Glomerular visceral epithelial cell (primary cell): ENCODE data around the gene RSPRY1.
"Not testable (repeated sequence)": the region's sequence is repeated elsewhere in the genome, so short reads cannot be mapped to it uniquely, and the experiment has no call there.

Experiments used
- DNase-seq: peaks from one replicate; pipeline ENCODE4 v3.0.0-alpha.2; 2016; ENCODE audit errors: extremely low spot score

Gene RSPRY1

DNA sequence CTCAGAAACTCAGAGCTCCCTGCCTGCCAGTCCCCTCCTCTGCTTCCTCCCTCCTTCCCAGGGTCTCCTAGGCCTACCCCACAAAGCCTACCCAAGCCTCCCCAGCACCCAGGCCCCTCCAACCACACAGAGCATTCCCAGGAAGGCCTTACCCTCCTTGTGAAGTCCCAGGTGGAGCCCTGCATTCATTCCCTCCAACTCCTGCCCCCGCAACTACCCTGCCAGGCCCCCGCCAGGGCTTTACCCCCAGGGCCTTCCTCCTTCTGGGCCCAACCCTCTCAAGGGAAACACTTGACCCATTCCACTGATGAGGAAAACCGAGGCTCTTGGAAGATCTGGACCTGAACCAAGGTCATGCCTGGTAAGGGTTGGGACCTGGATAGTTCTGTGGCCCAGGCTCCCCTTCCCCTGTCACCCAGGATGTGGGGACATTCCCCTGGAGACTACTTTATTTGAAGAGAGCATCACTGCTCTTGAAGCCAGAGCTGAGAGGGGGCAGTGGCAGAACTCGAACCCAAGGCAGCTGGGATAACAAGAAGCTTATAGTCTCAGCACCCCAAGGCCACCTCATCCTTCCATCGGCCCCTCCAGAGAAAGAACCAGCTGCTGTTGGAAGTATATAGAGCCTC is 85.9 kb downstream of the RSPRY1 start:
- no peak for DNase-seq

DNA sequence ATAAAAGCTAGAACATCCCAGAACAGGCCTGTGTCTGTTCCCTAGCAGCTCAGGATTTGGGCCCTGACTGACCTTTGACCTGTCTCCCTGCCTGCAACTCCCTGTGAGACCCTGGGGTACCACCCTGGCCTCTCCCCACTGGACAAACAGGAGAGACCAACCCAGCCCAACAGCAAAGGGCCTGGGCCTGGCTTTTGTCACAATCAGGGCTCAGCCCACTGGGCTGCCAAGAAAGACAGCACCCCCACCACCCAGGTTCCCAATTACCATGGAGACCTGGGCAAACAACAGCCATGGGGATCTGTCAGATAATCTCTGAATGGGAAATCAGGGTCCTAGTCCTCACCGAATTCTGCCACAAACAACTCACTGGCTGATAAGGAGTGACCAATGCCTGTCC is 87.2 kb downstream of the RSPRY1 start:
- DNase-seq: no peak

DNA sequence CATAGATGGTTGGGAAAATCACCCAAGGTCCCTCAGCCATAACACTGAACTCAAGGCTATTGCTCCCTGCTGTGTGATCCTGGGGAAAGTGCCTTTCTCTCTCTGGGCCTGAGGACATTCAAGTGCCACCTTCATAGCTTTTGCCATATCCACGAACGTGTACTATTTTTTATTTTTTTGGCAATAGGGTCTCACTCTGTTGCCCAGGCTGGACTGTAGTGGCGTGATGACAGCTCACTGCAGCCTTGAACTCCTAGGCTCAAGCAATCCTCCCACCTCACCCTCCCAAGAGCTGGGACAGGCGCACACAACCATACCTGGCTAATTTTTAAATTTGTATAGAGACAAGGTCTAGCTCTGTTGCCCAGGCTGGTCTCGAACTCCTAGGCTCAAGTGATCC is 87.7 kb downstream of the RSPRY1 start:
- no peak for DNase-seq

DNA sequence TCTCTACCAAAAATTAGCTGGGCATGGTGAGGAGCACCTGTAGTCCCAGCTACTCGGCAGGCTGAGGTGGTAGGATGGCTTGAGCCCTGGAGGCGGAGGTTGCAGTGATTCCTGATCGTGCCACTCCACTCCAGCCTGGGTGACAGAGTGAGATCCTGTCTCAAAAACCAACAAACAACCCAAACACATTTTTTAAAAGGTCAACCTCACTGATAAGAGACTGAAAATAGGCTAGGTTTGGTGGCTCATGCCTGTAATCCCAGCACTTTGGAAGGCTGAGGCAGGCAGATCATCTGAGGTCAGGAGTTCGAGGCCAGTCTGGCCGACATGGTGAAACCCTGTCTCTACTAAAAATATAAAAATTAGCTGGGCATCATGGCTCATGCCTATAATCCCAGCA is 89.8 kb downstream of the RSPRY1 start:
- DNase-seq: not testable (repeated sequence)

DNA sequence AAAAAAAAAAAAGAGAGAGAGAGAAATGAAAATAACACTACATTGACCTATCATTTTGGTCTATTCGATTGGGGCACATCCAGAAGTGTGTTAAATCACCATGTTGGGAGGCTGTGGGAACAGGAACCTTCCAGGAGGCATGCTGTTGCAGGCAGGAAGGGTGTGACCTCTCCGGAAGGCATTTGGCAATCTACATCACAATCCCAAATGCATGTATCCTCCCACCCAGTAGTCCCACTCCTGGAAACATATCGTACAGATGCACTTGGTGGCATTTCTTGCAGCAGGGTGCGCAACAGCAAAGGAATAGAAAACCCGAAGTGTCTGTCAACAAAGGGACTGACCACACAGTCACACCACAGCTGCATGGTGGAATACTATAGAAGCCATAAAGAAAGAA is 90.5 kb downstream of the RSPRY1 start:
- no peak for DNase-seq

DNA sequence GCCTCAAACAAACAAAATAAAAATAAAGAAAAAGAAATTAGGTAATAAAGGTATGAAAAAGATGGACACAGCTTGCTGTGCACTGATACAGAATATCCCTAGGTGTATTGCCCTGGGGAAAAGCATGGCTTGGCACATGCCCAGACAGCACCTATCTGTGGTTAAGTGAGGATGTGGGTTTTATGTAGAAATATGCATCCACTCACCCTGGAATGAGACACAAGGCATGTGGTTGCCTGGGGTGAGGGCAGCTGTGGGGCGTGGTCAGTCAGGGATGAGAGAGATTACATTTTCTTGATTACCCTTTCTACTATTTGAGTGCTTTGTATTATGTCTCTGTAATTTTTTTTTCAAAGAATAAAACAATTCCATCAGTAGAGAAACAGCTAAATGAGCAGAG is 91.5 kb downstream of the RSPRY1 start:
- DNase-seq: peak; percentile 95

DNA sequence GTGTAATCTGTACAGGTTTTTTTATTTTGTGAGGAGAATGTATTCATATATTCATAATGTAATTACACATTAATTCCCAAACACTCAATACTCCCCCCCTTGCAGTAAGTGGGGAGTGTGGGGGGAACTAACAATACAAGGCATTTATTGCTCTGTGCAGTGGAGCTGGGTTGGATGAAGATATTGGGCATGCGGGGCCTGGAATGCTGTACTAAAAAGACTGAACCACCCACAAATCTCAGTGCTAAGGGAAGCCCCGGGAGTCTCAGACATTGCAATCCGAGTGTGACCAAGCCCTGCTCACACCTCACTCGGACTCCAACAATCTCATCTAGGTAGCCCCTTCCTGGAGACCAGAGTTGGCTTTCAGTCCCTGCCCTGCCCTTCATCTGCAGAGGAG is 92.4 kb downstream of the RSPRY1 start:
- no peak for DNase-seq

DNA sequence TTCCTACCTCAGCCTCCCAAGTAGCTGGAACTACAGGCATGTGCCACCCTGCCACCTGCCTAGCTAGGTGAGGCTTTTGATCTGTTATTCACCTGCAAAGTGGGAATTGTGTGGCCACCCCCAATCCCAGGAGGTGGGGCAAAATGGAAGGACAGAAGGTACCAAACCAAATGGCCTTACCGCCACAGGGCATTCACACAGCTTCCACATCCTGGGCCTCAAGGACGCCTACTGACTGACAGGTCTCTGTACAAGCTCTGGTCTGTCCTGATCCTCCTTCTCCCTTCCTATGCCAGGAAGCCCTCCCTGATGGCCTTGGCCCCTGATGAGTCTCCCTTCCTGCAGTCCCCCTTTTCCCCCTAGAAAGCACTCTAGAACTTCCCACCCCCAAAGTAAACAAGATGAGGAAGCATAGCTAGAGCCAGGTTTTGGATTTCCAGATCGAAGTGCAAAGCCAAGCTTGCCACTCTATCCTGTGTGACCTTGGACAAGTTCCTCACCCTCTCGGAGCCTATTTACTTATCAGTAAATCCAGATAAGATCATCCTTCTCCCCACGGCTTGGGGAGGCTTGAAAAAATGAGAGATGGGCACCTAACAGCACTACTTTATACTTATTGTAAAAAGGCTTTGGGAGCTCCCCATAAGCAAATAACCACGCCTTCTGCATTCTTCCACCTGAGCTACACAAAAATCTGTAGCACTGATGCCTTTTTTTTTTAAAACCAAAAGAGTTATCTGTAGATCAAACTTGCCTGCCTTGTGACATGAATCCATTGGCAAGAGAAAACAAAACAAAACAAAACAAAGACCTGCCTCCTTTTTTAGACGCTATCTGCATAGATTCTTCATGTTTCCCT is 93.9 kb downstream of the RSPRY1 start:
- DNase-seq: no peak

DNA sequence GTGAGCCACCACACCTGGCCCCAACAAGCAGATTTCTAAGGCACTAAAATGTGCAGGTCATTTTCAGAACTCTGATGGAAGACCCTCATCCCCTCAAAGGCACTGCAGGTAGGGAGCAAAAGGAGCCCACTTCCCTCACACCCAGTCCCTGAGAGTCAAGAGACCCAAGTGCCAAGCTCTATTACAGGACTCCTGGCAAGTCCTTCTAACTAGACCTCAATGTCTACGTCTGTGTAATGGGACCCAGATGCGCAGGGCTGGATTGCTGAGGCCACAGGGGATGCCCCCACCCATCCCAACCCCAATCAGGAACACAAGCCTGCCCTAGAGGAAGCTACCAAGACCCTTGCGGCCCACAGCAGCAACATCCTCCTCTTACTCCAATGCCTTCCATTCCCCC is 95.7 kb downstream of the RSPRY1 start:
- DNase-seq: no peak

DNA sequence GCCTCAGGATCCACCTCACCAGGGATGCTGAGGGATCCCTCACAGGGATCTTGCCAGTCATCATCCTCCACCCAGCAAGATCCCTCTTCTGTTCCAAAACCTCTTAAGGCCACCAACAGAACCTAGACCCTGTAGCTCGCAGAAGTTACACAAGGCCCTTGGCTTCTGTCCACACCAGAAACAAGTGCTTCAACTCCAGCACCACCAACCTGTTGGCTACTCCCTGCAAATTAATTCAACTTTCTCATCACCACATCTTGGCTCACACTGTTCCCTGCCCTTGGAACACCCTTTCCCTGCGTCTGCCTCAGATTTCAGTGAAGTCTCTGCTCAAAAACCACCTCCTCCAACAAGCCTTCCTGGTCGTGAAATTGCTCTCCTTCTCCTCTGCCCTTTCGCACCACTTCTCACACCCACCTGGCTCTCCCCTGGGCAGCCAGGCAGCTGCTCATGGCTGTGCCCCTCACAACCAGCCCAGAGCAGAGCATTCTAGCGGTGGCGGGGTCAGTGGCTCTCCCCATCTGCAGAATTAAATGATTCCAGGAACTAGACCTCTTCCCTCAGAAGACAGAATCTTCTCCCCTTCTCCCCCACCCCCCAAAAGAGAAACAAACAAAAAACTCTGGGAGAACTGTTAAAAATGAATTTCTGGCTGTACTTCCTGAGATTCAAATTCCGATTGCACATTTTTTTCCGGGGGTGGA is 96.5 kb downstream of the RSPRY1 start:
- DNase-seq: no peak

DNA sequence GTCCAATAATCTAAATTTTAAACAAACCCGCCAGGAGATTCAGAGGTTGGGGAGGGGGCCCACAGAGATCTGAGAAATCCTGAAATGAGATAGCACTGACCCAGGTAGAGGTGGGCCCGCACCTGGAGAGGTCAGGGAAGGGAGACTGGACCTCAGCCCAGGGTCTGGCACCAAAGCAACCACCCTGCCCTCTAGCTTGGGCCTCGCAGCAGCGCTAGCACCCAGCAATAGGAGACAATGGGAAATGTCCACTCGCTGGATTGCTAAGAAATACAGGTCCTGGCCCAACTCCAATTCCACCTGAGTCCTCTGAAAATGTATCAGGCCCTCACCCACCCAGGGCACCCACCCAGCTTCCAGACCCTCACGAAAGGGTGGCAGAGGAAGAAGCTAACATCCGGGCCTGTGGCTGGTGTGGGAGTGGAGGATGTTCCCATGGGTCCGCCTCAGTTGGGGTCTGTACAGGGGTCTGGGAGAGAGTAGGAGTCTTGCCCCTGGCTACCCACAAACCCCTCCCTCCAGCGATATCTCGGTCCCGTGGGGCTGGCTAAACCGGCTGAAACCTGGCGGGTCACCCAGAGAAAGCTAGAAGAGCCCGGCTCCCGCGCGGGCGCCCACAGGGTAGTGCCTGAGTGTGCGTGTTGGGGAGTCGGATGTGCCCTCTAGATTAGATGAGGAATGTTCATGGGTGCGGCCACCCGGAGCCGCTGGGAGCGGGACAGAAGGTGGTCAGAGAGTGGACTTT is 97.3 kb downstream of the RSPRY1 start:
- no peak for DNase-seq

DNA sequence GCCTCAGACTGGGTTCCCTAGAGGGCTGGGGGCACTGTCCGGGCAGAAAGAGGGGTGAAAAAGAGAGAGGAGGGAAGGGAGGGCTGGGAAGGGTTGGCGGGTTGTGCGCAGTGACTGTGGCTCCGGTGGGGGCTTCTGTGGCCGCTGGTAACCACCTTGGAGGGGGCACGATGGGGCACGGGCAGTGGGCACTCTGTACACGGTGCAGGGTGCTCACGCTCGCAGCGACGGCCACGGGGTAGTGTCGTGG is 97.8 kb downstream of the RSPRY1 start:
- no peak for DNase-seq

DNA sequence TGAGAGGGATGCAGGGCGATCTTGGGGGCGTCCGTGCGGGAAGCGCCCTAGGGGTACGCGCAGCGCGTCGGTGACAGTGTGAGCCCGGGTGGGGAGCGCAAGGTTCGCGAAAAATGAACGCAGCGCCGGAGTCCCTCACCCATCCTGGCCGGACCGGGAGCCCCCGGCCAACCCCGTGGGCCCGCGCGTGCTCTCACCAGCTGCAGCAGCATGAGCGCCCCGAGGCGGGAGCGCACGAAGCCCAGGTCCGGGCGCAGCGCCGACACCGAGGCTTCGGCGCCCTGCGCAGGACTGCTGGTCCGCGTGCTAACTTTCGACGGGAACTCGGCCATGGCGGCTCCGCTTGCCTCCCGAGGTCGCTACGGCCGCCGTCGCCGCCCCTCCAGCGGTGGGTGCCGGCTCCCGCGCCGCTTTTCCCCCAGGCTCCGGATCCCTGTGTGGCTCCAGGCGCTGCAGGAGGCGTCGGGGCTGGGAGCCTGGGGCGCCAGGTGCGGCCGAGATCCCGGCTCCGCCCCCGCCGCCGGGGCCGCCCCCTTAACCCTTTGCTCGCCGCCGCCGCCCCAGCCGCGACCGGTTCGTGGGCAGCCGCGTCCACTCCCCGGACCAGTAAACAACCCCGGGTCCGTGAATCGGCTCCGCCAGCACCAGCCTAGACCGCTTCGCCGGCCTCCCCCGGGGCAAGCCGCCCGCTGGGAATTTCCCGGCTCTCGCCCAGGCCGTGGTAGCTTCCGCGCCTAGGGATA is 98.3 kb downstream of the RSPRY1 start, which contains the start of gene PLLP:
Gene PLLP, minus strand, starts transcription at position 464 of the 743 bp plus-strand sequence. Its CDS starts 132 bp downstream, at position 332.
- peak; percentile 60 for DNase-seq

DNA sequence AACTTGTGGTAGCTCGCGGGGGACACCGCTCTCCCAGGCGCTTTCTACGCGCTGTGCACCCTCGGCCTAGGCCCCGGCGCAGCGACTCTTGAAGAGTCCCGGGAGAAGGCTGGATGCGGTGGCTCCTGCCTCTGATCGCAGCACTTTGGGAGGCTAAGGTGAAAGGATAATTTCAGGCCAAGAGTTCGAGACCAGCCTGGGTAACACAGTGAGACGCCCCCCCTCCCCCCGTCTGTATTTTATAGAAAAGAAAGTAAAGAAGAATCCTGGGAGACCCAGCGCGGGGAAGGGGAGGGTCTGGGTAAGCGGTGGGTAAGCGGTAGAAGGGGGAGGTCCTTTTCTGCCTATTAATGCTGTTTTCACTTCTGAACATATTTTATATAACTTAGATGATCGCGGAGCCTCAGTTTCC is 98.8 kb downstream of the RSPRY1 start:
- no peak for DNase-seq

DNA sequence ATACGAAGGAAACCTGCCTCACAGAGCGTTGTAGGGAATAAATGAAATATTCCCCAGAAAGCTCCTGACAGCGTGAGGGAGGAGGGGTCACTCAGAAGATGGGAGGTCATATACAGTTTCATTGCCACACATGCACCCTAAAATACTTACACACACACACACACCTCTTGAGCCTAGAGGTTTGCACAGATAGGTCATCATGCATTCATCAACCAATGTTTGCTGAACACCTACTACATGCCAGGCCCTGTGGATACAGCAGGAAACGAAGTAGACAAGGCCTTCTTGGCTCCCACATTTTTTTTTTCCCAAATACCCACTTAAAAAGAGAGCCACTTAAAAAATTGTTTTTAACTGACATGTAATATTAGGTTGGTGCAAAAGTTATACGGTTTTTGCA is 99.2 kb downstream of the RSPRY1 start:
- DNase-seq: no peak

DNA sequence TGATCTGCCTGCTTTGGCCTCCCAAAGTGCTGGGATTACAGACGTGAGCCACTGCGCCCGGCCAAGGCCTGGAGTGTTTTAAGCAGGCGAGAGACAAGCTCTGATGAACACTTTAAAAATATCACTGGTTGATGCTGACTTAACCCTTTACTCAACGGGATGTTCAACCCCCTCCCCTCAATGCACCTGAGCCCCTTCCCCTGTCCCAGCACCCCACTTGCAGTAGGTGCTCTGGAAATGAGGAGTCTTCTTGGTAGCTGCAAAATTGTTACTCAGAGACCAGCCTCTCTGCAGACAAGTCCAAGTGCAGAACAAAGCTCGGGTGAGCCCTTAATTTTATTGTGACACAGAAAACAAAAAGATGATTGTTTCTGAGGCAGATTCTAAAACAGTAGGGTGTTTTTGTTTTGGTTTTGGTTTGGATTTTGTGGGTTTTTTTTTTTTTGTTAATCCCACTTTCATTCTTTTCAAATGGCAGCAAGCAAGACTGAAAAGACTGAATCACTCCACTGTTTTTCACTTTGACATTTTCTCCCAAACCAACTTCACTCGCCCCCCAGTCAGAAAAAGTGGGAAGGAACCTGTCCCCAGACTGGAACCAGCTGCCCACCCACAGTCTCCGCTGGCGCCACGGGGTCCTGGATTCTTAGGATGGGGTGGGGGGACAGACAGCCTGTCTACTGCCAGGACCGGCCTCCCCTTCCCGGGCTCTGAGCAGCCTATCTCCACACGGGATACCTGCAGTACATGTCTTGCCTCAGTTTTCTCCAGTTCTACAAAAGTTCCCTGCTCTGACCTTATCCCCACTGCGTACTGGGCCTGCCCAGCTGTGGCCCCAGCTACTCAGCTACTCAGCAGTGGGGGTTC is 103.5 kb downstream of the RSPRY1 start:
- DNase-seq: no peak
